Measurements from ENCODE around the gene HTR4.

GRCh38 chr5:148483750-148484149 lies 170.6 kb downstream of the HTR4 start:
- TF ChIP-seq CTCF (IDR thresholded peaks at IDR 0.05) (no peak), POLR2AphosphoS5 (IDR thresholded peaks at IDR 0.05) (no peak), POLR2A (IDR thresholded peaks at IDR 0.05) (no peak)
